Measurements from ENCODE around the gene MTFR1L. TPM values are rescaled to one million over a fixed set of nuclear protein-coding genes. Genes with fewer than 3 reads are reported as not detected.

Gene MTFR1L
- polyA plus RNA-seq, 2 of the 4 experiments (the other 2 are of a cell fraction), result 26.1 TPM

DNA sequence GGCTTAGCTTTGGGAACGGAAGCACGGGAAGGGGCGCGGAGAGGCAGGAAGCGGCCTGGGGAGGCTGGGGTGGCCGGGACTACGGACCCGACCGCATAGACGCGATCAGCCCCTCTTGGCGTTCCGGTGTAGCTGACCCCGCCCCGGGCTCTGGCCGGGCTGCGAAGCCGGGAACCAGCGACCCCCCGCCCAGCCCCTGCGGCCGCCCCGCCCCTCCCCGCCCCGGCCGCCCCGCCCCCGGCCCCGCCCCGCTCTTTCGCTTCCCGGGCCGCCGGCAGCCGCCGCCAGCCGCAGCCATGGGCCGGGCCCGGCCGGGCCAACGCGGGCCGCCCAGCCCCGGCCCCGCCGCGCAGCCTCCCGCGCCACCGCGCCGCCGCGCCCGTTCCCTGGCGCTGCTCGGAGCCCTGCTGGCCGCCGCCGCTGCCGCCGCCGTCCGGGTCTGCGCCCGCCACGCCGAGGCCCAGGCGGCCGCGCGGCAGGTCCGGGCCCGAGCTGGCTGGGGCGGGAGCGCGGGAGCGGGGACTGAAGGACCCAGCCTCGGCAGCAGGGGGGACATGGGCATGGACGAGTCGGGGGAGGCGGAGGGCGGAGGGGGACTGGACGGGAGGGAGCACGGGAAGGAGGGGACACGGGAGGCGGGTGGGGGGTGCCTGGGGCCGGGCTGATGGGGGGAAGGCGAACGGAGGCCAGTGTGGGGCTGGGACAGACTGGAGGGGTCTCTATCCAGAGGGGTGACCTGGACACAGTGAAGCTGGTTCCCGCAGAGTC, 19.6 kb upstream of the MTFR1L start, which contains the start of gene SELENON:
SELENON (plus strand) TSS at position 259 of the 768 bp plus-strand sequence; CDS start at position 297, 38 bp downstream.
- ChIA-PET POLR2A (interaction anchor here (0.5 to 1.5 kb wide), 3 partner anchors 7 to 370 kb away, joined by 3 to 6 read pairs (median 5); no protein-coding TSS in a partner anchor), CTCF (interaction anchor here (0.6 to 3.3 kb wide), 7 partner anchors 10 to 280 kb away, joined by 3 to 30 read pairs (median 5); no protein-coding TSS in a partner anchor)
- peak; percentile 52 to 66 for ATAC-seq
- Histone ChIP-seq H3K9me3 (no peaks in the 10 kb centered on the region), H3K27ac (peak within 1 kb of the TSS; percentile 91 to 98), H3K4me1 (peaks cover 14% of the 10 kb centered on the region; the same call in 2 of the 3 replicates), H3K4me3 (peak within 1 kb of the TSS; percentile 74), H3K4me2 (peak within 1 kb of the TSS; percentile 97)
- whole genome bisulfite sequencing (ENCODE audit: missing lambda C conversion rate), result no CpG with 5 or more reads among the region's 91 CpGs
- FAIRE-seq, result no peak
- peak in 1 of 2 experiments; percentile 38 for DNase-seq (ENCODE audit: low read depth in 1 of 2, low spot score in 1 of 2)
- no peak for TF ChIP-seq MAZ (IDR thresholded peaks at IDR 0.05; ENCODE audit: borderline replicate concordance, low read depth, low read length)
- peak; percentile 30 for TF ChIP-seq POLR2A (IDR thresholded peaks at IDR 0.05; ENCODE audit: low read length)

DNA sequence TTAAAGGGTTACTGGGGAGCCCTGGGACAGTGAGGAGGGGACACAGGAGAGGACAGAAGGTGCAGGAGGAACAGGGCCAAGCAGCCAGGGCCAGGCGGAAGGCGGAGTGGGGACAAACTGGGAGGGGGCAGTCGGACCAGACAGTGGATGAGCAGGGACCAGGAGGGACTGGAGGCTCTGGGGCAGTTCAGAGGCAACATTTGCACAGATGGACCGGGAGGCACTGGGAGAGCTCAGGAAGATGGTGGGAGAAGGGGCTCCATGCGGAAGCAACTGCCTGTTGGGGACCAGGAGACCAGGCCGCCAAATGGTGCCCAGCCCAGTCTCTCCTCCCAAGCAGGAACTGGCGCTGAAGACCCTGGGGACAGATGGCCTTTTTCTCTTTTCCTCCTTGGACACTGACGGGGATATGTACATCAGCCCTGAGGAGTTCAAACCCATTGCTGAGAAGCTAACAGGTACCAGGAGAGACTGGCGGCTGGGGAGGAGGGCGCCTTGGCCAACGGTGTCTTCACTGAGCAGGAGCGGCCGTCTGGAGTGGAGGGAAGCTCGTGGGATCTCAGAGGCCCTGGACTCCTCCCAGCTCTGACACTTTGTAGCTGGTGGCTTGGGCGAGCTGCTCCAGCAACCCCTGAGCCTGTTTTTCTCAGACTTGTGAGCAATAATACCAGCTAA, 18.9 kb upstream of the MTFR1L start:
- H3K4me1 ChIP-seq, result peaks cover 14% of the 10 kb centered on the region; the same call in 2 of the 3 replicates
- no peak for FAIRE-seq
- H3K27ac ChIP-seq, result peak overlapping the region; percentile 91 to 98
- peak overlapping the region; percentile 97 for H3K4me2 ChIP-seq
- TF ChIP-seq CBX2 (IDR thresholded peaks at IDR 0.05; ENCODE audit: borderline replicate concordance, low read depth) (no peak), JUNB (IDR thresholded peaks at IDR 0.05) (no peak), POLR2A (IDR thresholded peaks at IDR 0.05; ENCODE audit: low read length) (no peak), PHF8 (IDR thresholded peaks at IDR 0.05; ENCODE audit: borderline replicate concordance, low read depth) (no peak), HOXA7 (CRISPR knock-in tag; IDR thresholded peaks at IDR 0.05) (no peak), SMC3 (IDR thresholded peaks at IDR 0.05) (no peak), FOSB (CRISPR knock-in tag; IDR thresholded peaks at IDR 0.05) (no peak), SREBF2 (IDR thresholded peaks at IDR 0.05) (no peak), ZFP36 (IDR thresholded peaks at IDR 0.05; ENCODE audit: borderline replicate concordance, partially characterized antibody) (no peak), FOXS1 (CRISPR knock-in tag; IDR thresholded peaks at IDR 0.05) (no peak), CBX8 (IDR thresholded peaks at IDR 0.05) (no peak), TP53 (CRISPR knock-in tag; IDR thresholded peaks at IDR 0.05) (no peak), MYC (IDR thresholded peaks at IDR 0.05; ENCODE audit: borderline replicate concordance, low read length) (no peak), JUN (IDR thresholded peaks at IDR 0.05) (no peak), CHD4 (IDR thresholded peaks at IDR 0.05; ENCODE audit: borderline replicate concordance) (no peak)
- TF ChIP-seq, protein P1, sequence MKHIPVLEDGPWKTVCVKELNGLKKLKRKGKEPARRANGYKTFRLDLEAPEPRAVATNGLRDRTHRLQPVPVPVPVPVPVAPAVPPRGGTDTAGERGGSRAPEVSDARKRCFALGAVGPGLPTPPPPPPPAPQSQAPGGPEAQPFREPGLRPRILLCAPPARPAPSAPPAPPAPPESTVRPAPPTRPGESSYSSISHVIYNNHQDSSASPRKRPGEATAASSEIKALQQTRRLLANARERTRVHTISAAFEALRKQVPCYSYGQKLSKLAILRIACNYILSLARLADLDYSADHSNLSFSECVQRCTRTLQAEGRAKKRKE (CRISPR knock-in tag; IDR thresholded peaks at IDR 0.05; ENCODE audit: low read depth), result no peak
- TF ChIP-seq, protein P2, sequence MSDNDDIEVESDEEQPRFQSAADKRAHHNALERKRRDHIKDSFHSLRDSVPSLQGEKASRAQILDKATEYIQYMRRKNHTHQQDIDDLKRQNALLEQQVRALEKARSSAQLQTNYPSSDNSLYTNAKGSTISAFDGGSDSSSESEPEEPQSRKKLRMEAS (IDR thresholded peaks at IDR 0.05), result no peak
- TF ChIP-seq, protein P3, sequence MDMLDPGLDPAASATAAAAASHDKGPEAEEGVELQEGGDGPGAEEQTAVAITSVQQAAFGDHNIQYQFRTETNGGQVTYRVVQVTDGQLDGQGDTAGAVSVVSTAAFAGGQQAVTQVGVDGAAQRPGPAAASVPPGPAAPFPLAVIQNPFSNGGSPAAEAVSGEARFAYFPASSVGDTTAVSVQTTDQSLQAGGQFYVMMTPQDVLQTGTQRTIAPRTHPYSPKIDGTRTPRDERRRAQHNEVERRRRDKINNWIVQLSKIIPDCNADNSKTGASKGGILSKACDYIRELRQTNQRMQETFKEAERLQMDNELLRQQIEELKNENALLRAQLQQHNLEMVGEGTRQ (IDR thresholded peaks at IDR 0.05), result no peak
- TF ChIP-seq, protein P4, sequence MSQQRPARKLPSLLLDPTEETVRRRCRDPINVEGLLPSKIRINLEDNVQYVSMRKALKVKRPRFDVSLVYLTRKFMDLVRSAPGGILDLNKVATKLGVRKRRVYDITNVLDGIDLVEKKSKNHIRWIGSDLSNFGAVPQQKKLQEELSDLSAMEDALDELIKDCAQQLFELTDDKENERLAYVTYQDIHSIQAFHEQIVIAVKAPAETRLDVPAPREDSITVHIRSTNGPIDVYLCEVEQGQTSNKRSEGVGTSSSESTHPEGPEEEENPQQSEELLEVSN (IDR thresholded peaks at IDR 0.05; ENCODE audit: borderline replicate concordance, low read depth), result no peak
- TF ChIP-seq, protein P5, sequence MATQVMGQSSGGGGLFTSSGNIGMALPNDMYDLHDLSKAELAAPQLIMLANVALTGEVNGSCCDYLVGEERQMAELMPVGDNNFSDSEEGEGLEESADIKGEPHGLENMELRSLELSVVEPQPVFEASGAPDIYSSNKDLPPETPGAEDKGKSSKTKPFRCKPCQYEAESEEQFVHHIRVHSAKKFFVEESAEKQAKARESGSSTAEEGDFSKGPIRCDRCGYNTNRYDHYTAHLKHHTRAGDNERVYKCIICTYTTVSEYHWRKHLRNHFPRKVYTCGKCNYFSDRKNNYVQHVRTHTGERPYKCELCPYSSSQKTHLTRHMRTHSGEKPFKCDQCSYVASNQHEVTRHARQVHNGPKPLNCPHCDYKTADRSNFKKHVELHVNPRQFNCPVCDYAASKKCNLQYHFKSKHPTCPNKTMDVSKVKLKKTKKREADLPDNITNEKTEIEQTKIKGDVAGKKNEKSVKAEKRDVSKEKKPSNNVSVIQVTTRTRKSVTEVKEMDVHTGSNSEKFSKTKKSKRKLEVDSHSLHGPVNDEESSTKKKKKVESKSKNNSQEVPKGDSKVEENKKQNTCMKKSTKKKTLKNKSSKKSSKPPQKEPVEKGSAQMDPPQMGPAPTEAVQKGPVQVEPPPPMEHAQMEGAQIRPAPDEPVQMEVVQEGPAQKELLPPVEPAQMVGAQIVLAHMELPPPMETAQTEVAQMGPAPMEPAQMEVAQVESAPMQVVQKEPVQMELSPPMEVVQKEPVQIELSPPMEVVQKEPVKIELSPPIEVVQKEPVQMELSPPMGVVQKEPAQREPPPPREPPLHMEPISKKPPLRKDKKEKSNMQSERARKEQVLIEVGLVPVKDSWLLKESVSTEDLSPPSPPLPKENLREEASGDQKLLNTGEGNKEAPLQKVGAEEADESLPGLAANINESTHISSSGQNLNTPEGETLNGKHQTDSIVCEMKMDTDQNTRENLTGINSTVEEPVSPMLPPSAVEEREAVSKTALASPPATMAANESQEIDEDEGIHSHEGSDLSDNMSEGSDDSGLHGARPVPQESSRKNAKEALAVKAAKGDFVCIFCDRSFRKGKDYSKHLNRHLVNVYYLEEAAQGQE (IDR thresholded peaks at IDR 0.05), result no peak
- H3K4me3 ChIP-seq, result peak overlapping the region; percentile 74
- CTCF ChIA-PET, result interaction anchor here (0.6 to 2.0 kb wide), 6 partner anchors 9 to 377 kb away, joined by 3 to 10 read pairs (median 4); no protein-coding TSS in a partner anchor
- POLR2A ChIA-PET, result interaction anchor here (0.5 to 1.5 kb wide), 3 partner anchors 8 to 371 kb away, joined by 3 to 6 read pairs (median 5); no protein-coding TSS in a partner anchor
- peak; percentile 7 to 9; a peak in 3 of 6 replicates for ATAC-seq
- no peak for DNase-seq (ENCODE audit: low read depth in 1 of 2, low spot score in 1 of 2)
- WGBS (ENCODE audit: missing lambda C conversion rate), result 72% methylated on average over 11 of the region's 15 CpGs
- no peaks in the 10 kb centered on the region for H3K9me3 ChIP-seq
